OCI-LY7 (cell line): Measurements from ENCODE around the gene CORO1C. TPM values are rescaled to one million over a fixed set of nuclear protein-coding genes. Genes with fewer than 3 reads are reported as not detected.

Source experiments
- BruUV-seq: library from RNA; stranded (reverse); fragments of 400-500 nt; replicated peaks from 2 replicates; lab custom pipeline; 2021; lab: Mats Ljungman, UMichigan
- CTCF ChIA-PET: fragments of 300-600 bp; sonication (Branson Sonifier 250); formaldehyde crosslinking; loops from one replicate; lab custom pipeline; 2022; ENCODE audit warnings: antibody characterized with exemption; ENCODE audit not compliant: unreplicated experiment; lab: Charles Lee
- POLR2A ChIA-PET: fragments of 300-600 bp; sonication (Branson Sonifier 250); formaldehyde crosslinking; loops from one replicate; lab custom pipeline; 2022; ENCODE audit warnings: antibody characterized with exemption; lab: Charles Lee
- DNase-seq: peaks from one replicate; pipeline ENCODE4 v3.0.0-alpha.2; 2015; ENCODE audit warnings: low spot score
- H2AFZ ChIP-seq: fragments of 200-600 bp; sonication (generic), shearing (Covaris generic); 2 replicates; pipeline ENCODE4 v1.6.1; 2014; ENCODE audit warnings: mild to moderate bottlenecking, antibody characterized with exemption, low read length, moderate library complexity
- H3K27ac ChIP-seq: fragments of 200-600 bp; sonication (generic); 2 replicates; pipeline ENCODE4 v1.5.1; 2014; ENCODE audit warnings: mixed run types, low read depth, mild to moderate bottlenecking, moderate library complexity, low read length, inconsistent platforms; ENCODE audit not compliant: poor library complexity, severe bottlenecking
- H3K36me3 ChIP-seq: fragments of 200-600 bp; sonication (generic); 2 replicates; pipeline ENCODE4 v1.6.1; 2014; ENCODE audit warnings: mild to moderate bottlenecking, antibody characterized with exemption, low read length, moderate library complexity, mixed read lengths; ENCODE audit not compliant: insufficient read depth
- H3K4me1 ChIP-seq: fragments of 200-600 bp; sonication (generic); 2 replicates; pipeline ENCODE4 v1.5.1; 2014; ENCODE audit warnings: mild to moderate bottlenecking, low read length; ENCODE audit not compliant: insufficient read depth, poor library complexity, severe bottlenecking
- H3K4me2 ChIP-seq: fragments of 200-600 bp; sonication (generic); 2 replicates; pipeline ENCODE4 v1.6.1; 2014; ENCODE audit warnings: mild to moderate bottlenecking, low read length
- H3K4me3 ChIP-seq: fragments of 200-600 bp; sonication (generic); 2 replicates; pipeline ENCODE4 v1.5.1; 2014; ENCODE audit warnings: mild to moderate bottlenecking, low read depth, low read length; ENCODE audit not compliant: poor library complexity, severe bottlenecking
- H3K79me2 ChIP-seq: fragments of 200-600 bp; sonication (generic); 2 replicates; pipeline ENCODE4 v1.6.1; 2016; ENCODE audit warnings: low read depth, mild to moderate bottlenecking, low read length, moderate library complexity, mixed read lengths; ENCODE audit not compliant: insufficient read depth
- H3K9me2 ChIP-seq: fragments of 200-600 bp; sonication (generic); 2 replicates; pipeline ENCODE4 v1.6.1; 2016; ENCODE audit warnings: mild to moderate bottlenecking, low read length, mixed read lengths; ENCODE audit not compliant: insufficient read depth
- H3K9me3 ChIP-seq: fragments of 200-600 bp; sonication (generic); 2 replicates; pipeline ENCODE4 v1.6.1; 2014; ENCODE audit warnings: mild to moderate bottlenecking, mixed run types, low read length, mixed read lengths
- H4K20me1 ChIP-seq: fragments of 200-600 bp; sonication (generic); 2 replicates; pipeline ENCODE4 v1.6.1; 2014; ENCODE audit warnings: mild to moderate bottlenecking, antibody characterized with exemption, low read length, moderate library complexity, mixed read lengths; ENCODE audit not compliant: insufficient read depth
- EZH2phosphoT487 ChIP-seq: fragments of 200-600 bp; sonication (generic); IDR thresholded peaks from 2 replicates; pipeline ENCODE4 v1.6.1; 2018; ENCODE audit warnings: low read depth, borderline replicate concordance, mild to moderate bottlenecking, mixed run types, antibody characterized with exemption, low read length, moderate library complexity, mixed read lengths
- intact Hi-C: fragments of 100-400 bp; cut with micrococcal nuclease; formaldehyde crosslinking; loops from one replicate; pipeline ENCODE4 v1.10.0; 2022; ENCODE audit not compliant: unreplicated experiment
- total RNA-seq, 2 experiments: library from RNA; depleted of rRNA in 1 of 2; stranded (reverse); fragments of >200 nt in 1 of 2; shearing (Covaris generic) in 1 of 2; gene quantifications; 2 replicates each; pipeline ENCODE4 v1.2.3, GENCODE V29; 2014 to 2022
- TF ChIP-seq, protein P1 (sequence below): fragments of 200-600 bp; sonication (generic); conservative IDR thresholded peaks from 2 replicates; pipeline ENCODE4 v1.5.1; 2014; ENCODE audit warnings: mild to moderate bottlenecking, antibody characterized with exemption, low read length, moderate library complexity, mixed read lengths

CORO1C gene
- total RNA-seq, 2 experiments from 2014 or later = 74.7 to 148 TPM

DNA sequence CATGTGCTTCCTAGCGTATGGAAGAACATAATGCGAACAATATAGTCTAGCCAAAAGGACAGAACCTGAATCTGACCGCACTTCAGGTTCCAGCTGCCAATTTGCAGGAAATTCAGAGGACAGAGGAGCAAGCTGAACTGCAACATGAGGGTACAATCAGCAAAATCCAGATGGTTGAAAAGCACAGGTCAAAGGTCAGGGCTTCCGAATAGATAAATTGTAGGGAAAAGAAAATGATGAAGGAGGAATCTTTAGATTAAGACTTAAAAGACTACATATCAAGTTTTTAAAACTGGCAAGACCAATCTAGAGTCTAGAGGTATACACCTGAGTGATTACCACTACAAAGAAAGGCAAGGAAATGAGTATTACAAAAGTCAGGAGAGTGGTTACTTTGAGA is 55.5 kb downstream of the CORO1C start:
- no peak overlapping the region for H2AFZ ChIP-seq
- BruUV-seq = no TSS peak
- CTCF ChIA-PET = no interaction called here
- intact Hi-C loops = no loop called here
- TF ChIP-seq EZH2phosphoT487 = no peak
- TF ChIP-seq, protein P1, sequence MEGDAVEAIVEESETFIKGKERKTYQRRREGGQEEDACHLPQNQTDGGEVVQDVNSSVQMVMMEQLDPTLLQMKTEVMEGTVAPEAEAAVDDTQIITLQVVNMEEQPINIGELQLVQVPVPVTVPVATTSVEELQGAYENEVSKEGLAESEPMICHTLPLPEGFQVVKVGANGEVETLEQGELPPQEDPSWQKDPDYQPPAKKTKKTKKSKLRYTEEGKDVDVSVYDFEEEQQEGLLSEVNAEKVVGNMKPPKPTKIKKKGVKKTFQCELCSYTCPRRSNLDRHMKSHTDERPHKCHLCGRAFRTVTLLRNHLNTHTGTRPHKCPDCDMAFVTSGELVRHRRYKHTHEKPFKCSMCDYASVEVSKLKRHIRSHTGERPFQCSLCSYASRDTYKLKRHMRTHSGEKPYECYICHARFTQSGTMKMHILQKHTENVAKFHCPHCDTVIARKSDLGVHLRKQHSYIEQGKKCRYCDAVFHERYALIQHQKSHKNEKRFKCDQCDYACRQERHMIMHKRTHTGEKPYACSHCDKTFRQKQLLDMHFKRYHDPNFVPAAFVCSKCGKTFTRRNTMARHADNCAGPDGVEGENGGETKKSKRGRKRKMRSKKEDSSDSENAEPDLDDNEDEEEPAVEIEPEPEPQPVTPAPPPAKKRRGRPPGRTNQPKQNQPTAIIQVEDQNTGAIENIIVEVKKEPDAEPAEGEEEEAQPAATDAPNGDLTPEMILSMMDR = no peak
- POLR2A ChIA-PET = no interaction called here
- peaks cover 17% of the 10 kb centered on the region; the same call in 1 of the 2 replicates for H3K79me2 ChIP-seq
- peaks cover 11% of the 10 kb centered on the region for H3K4me1 ChIP-seq
- DNase-seq = no peak
- H4K20me1 ChIP-seq = no peaks in the 10 kb centered on the region; the same call in 1 of the 2 replicates
- H3K9me3 ChIP-seq = no peaks in the 10 kb centered on the region
- peaks cover 37% of the 10 kb centered on the region for H3K36me3 ChIP-seq
- no peak overlapping the region for H3K27ac ChIP-seq
- H3K4me2 ChIP-seq = no peak overlapping the region
- no peaks in the 10 kb centered on the region for H3K9me2 ChIP-seq
- H3K4me3 ChIP-seq = no peak overlapping the region

DNA sequence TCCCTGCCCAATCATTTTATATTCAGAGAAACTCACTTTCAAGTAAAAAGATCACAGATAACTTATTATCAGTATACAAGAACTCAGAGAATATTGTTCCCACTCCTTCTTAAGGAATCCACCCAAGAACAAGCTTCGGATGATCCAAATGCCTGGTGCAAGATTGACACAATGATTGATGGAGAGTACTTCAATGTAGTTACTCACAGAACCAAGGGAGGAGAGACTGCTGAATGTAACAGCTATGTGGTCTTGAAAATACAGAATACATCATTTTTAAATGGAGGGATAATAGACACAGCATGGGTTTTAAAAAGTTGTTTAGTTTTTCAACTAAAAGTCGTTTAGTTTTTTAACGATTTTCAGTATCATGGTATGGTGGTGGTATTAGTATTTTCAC is 59.3 kb downstream of the CORO1C start:
- peaks cover 16% of the 10 kb centered on the region; the same call in 1 of the 2 replicates for H3K79me2 ChIP-seq
- no peaks in the 10 kb centered on the region for H3K9me3 ChIP-seq
- POLR2A ChIA-PET = interaction anchor here (0.6 kb wide), 1 partner anchor 103 kb away, joined by 3 read pairs; no protein-coding TSS in a partner anchor
- no peak overlapping the region for H2AFZ ChIP-seq
- H3K9me2 ChIP-seq = no peaks in the 10 kb centered on the region
- H3K4me3 ChIP-seq = no peak overlapping the region
- DNase-seq = no peak
- H4K20me1 ChIP-seq = no peaks in the 10 kb centered on the region
- peaks cover 11% of the 10 kb centered on the region for H3K4me1 ChIP-seq
- no peak for TF ChIP-seq EZH2phosphoT487
- TF ChIP-seq, protein P1 = no peak
- CTCF ChIA-PET = interaction anchor here (0.6 kb wide), 1 partner anchor 18 kb away, joined by 3 read pairs; no protein-coding TSS in a partner anchor
- BruUV-seq = no TSS peak
- H3K27ac ChIP-seq = no peak overlapping the region
- no peak overlapping the region for H3K4me2 ChIP-seq
- intact Hi-C loops = no loop called here
- peaks cover 24% of the 10 kb centered on the region for H3K36me3 ChIP-seq

- H3K27ac ChIP-seq = no peak overlapping the region
- no peaks in the 10 kb centered on the region for H3K9me3 ChIP-seq
- H4K20me1 ChIP-seq = no peaks in the 10 kb centered on the region
- no peak for DNase-seq
- no peak overlapping the region for H3K4me3 ChIP-seq
- no TSS peak for BruUV-seq
- intact Hi-C loops = no loop called here
- peaks cover 25% of the 10 kb centered on the region; the same call in 1 of the 2 replicates for H3K79me2 ChIP-seq
- H3K4me1 ChIP-seq = peaks cover 21% of the 10 kb centered on the region
- ChIA-PET CTCF (no interaction called here), POLR2A (interaction anchor here (0.6 to 12.4 kb wide), 4 partner anchors 8 to 472 kb away, joined by 3 to 330 read pairs (median 13); partner anchors contain the start of gene SELPLG)
- peaks cover 21% of the 10 kb centered on the region; the same call in 1 of the 2 replicates for H3K36me3 ChIP-seq
- H3K9me2 ChIP-seq = no peaks in the 10 kb centered on the region
- H3K4me2 ChIP-seq = no peak overlapping the region
- H2AFZ ChIP-seq = no peak overlapping the region
- TF ChIP-seq EZH2phosphoT487 = no peak
- TF ChIP-seq, protein P1 = no peak
Observed at GRCh38 chr12:108671110-108671509, 60.2 kb downstream of the CORO1C start.
